Uterus (tissue), 2 donors: ENCODE data around the gene TRIL.

Experiments
- CTCF ChIP-seq, 4 experiments: fragments of 200-600 bp in 2 of 4; fragments of 450-650 bp in 2 of 4; sonication (generic) in 2 of 4; IDR thresholded peaks; one replicate each; pipeline ENCODE4 v1.5.1; 2016 to 2019; ENCODE audit warnings: antibody characterized with exemption in 4 of 4, mild to moderate bottlenecking in 2 of 4, moderate library complexity in 1 of 4
- POLR2A ChIP-seq, 2 donors: fragments of 450-650 bp; IDR thresholded peaks; one replicate each; pipeline ENCODE4 v1.6.1; 2016; ENCODE audit warnings: antibody characterized with exemption in 2 of 2, mild to moderate bottlenecking in 1 of 2, moderate library complexity in 1 of 2

DNA sequence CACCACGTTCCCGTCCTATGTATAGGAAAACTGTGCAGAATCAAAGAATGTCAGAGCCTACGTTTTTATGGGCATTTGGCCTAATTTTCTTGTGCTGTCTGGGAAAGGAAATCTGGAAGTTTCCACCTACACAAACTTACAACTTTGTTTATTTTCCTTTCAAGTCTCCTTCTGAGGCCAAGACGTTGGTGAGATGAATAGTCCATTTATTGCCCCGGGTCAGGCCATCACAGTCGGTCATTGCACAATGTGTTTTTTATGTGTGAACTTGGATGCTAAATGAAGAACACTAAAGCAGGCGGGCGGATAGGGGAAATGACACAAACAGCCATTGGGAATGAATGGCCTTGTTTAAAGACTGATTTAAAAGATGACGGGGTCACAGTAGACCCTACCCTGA lies 38.6 kb downstream of the TRIL start:
- TF ChIP-seq CTCF (IDR thresholded peaks at IDR 0.05) (no peak), POLR2A (IDR thresholded peaks at IDR 0.05) (no peak)
